Activated CD4-positive, alpha-beta T cell treated with anti-CD3 and anti-CD28 coated beads, Interleukin-2, amount 50 U/mL, for 48 hours (primary cell): Measurements from ENCODE around the gene FAM222B.
A peak's percentile ranks its signal among the peaks of the same experiment; 100 is the strongest.
"Not testable (repeated sequence)": the region's sequence is repeated elsewhere in the genome, so short reads cannot be mapped to it uniquely, and the experiment has no call there.

Experiments used
- DNase-seq, 2 experiments: peaks; one replicate each; pipeline ENCODE4 v3.0.0-alpha.2; 2020

FAM222B gene

GRCh38 chr17:28842282-28843012 is at the start of gene FAM222B:
TSS of gene FAM222B (minus strand) at chr17:28842790. CDS start at chr17:28766667, 76,123 bp downstream.
- peak; percentile 84 to 88 for DNase-seq

GRCh38 chr17:28892024-28892423 is 49.4 kb upstream of the FAM222B start:
- no peak for DNase-seq

- no peak for DNase-seq
These were observed 48.6 kb upstream of the FAM222B start for GRCh38 chr17:28891201-28891600.

- DNase-seq: no peak
These were observed 47.4 kb upstream of the FAM222B start for GRCh38 chr17:28889996-28890395.

GRCh38 chr17:28888832-28889231 is 46.2 kb upstream of the FAM222B start:
- DNase-seq: no peak

GRCh38 chr17:28887871-28888471 is 45.4 kb upstream of the FAM222B start:
- no peak for DNase-seq

GRCh38 chr17:28885951-28886350 is 43.4 kb upstream of the FAM222B start:
- no peak for DNase-seq

- no peak for DNase-seq
These were observed 42.8 kb upstream of the FAM222B start for GRCh38 chr17:28885363-28885762.

GRCh38 chr17:28883967-28884702 is 41.5 kb upstream of the FAM222B start:
- DNase-seq: no peak

- no peak for DNase-seq
These were observed 39.7 kb upstream of the FAM222B start for GRCh38 chr17:28882154-28882895.

- DNase-seq: no peak
These were observed 39.0 kb upstream of the FAM222B start for GRCh38 chr17:28881533-28882056.

GRCh38 chr17:28880572-28880945 is 38.0 kb upstream of the FAM222B start:
- no peak for DNase-seq

- DNase-seq: no peak
These were observed 37.4 kb upstream of the FAM222B start for GRCh38 chr17:28879886-28880571.

- peak in 1 of 2 experiments; percentile 19 for DNase-seq
These were observed 36.4 kb upstream of the FAM222B start for GRCh38 chr17:28878981-28879380.

- no peak for DNase-seq
These were observed 35.7 kb upstream of the FAM222B start for GRCh38 chr17:28878158-28878910.

- DNase-seq: not testable (repeated sequence)
These were observed 34.6 kb upstream of the FAM222B start for GRCh38 chr17:28877150-28877711.

GRCh38 chr17:28875848-28876550 is 33.4 kb upstream of the FAM222B start:
- DNase-seq: peak in 1 of 2 experiments; percentile 37

- no peak for DNase-seq
These were observed 32.2 kb upstream of the FAM222B start for GRCh38 chr17:28874750-28875149.

- DNase-seq: no peak
These were observed 31.2 kb upstream of the FAM222B start for GRCh38 chr17:28873839-28874238.

GRCh38 chr17:28871056-28871579 is 28.5 kb upstream of the FAM222B start:
- peak; percentile 38 to 54 for DNase-seq
